HUES48 (cell line): ENCODE data around the gene COL27A1.

Experiments
- H3K27ac ChIP-seq: one replicate; pipeline ENCODE4 v1.7.0; 2013; ENCODE audit warnings: low read depth, low read length, inconsistent platforms
- H3K27me3 ChIP-seq: 2 replicates; pipeline ENCODE4 v1.6.1; 2013; ENCODE audit warnings: mild to moderate bottlenecking, low read length; ENCODE audit not compliant: control insufficient read depth, insufficient read depth
- H3K36me3 ChIP-seq: 2 replicates; pipeline ENCODE4 v1.6.1; 2013; ENCODE audit warnings: low read length; ENCODE audit not compliant: control insufficient read depth, insufficient read depth
- H3K4me1 ChIP-seq: 2 replicates; pipeline ENCODE4 v1.6.1; 2013; ENCODE audit warnings: mild to moderate bottlenecking, low read length; ENCODE audit not compliant: control insufficient read depth, insufficient read depth
- H3K4me3 ChIP-seq: 2 replicates; pipeline ENCODE4 v1.5.1; 2013; ENCODE audit warnings: mild to moderate bottlenecking, low read depth, low read length
- H3K9ac ChIP-seq: 2 replicates; pipeline ENCODE4 v1.6.1; 2013; ENCODE audit warnings: mild to moderate bottlenecking, low read depth, low read length, moderate library complexity
- H3K9me3 ChIP-seq: 2 replicates; pipeline ENCODE4 v1.6.1; 2013; ENCODE audit warnings: low read length; ENCODE audit not compliant: control insufficient read depth, insufficient read depth

Gene COL27A1

DNA sequence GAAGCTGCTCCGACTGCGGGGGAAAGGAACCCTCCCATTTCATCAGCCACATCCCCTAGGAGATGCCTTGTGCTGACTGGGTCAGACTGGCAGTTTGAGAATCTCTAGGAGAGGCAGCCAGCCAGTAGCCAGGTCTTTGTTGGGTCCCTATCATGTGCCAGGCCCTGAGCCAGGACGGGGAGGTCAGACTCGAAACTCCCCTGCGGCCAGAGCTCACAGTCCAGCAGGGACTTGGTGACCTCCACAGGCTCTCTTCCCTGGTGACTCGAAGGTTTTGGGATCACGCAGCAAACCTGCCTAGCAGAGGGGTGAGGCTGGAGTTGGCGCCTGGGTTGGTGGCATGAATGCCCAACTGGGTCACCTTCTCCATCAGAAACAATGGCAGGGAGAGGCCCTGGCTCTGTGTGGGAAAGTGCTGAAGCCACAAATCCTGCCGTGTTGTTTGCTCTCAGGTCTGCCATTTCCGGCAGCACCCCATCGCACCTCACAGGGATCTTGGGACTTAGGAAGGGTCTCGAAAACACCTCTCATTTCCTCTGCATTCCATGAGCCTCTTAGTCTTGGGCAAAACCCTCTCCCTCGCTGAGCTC is 153.1 kb downstream of the COL27A1 start:
- Histone ChIP-seq H3K4me1 (no peaks in the 10 kb centered on the region), H3K9me3 (no peaks in the 10 kb centered on the region), H3K9ac (no peak overlapping the region), H3K4me3 (no peak overlapping the region), H3K27ac (no peak overlapping the region), H3K27me3 (no peaks in the 10 kb centered on the region), H3K36me3 (peaks cover 10% of the 10 kb centered on the region; the same call in 1 of the 2 replicates)

DNA sequence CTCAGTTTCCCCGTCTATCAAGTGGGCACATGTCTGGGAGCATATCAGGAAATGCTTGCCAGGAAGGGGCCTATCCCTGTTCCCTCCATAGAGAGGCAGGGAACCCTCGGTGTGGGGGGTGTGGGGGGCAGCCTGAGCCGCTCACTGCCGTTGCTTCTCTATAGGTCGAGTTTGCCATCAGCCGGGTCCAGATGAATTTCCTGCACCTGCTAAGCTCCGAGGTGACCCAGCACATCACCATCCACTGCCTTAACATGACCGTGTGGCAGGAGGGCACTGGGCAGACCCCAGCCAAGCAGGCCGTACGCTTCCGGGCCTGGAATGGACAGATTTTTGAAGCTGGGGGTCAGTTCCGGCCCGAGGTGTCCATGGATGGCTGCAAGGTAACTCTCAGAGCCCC is 153.8 kb downstream of the COL27A1 start:
- Histone ChIP-seq H3K9ac (no peak overlapping the region), H3K27me3 (no peaks in the 10 kb centered on the region), H3K36me3 (peaks cover 10% of the 10 kb centered on the region; the same call in 1 of the 2 replicates), H3K4me3 (no peak overlapping the region), H3K9me3 (no peaks in the 10 kb centered on the region), H3K27ac (no peak overlapping the region), H3K4me1 (no peaks in the 10 kb centered on the region)

DNA sequence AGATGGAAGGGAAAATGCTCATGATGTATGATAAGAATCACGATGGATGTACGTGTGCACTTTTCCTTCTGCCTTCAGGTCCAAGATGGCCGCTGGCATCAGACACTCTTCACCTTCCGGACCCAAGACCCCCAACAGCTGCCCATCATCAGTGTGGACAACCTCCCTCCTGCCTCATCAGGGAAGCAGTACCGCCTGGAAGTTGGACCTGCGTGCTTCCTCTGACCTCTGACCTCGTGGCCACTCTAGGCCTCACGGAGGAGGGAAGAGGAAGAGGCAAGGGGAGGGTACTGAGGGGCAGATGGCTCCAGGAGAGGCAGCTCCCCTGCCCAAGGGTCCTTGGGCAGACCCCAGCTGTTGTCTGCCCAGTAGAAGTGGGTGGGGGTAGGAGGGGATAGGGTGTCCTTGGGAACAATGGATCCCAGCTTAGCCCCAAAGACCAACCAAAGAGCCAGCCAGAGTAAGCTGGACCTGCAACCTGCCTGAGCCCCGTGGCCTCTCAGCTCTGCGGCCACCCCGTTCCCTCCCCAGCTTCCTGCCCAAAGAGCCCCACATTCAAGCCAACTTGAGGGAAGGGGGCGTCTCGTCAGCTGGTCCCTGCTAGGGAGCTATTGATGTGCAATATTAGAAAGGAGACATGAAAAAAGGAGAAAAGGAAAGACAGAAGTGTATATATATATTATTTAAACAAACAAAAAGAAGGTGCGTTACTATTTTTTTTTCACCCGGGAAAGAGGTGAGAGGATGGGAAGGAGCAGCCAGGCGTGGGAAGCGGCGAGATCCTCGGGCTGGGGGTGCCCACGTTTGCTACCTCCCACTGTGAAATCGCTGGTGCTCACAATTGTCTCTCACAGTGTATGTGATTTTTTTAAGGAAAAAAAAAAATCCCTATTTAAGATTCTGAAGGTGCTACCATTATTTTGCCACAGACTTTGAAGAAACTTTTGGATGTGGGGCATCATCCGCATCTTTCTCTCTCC is 155.4 kb downstream of the COL27A1 start:
- Histone ChIP-seq H3K4me1 (no peaks in the 10 kb centered on the region), H3K9me3 (no peaks in the 10 kb centered on the region), H3K4me3 (no peak overlapping the region), H3K27ac (no peak overlapping the region), H3K27me3 (no peaks in the 10 kb centered on the region), H3K36me3 (peaks cover 10% of the 10 kb centered on the region; the same call in 1 of the 2 replicates), H3K9ac (no peak overlapping the region)

DNA sequence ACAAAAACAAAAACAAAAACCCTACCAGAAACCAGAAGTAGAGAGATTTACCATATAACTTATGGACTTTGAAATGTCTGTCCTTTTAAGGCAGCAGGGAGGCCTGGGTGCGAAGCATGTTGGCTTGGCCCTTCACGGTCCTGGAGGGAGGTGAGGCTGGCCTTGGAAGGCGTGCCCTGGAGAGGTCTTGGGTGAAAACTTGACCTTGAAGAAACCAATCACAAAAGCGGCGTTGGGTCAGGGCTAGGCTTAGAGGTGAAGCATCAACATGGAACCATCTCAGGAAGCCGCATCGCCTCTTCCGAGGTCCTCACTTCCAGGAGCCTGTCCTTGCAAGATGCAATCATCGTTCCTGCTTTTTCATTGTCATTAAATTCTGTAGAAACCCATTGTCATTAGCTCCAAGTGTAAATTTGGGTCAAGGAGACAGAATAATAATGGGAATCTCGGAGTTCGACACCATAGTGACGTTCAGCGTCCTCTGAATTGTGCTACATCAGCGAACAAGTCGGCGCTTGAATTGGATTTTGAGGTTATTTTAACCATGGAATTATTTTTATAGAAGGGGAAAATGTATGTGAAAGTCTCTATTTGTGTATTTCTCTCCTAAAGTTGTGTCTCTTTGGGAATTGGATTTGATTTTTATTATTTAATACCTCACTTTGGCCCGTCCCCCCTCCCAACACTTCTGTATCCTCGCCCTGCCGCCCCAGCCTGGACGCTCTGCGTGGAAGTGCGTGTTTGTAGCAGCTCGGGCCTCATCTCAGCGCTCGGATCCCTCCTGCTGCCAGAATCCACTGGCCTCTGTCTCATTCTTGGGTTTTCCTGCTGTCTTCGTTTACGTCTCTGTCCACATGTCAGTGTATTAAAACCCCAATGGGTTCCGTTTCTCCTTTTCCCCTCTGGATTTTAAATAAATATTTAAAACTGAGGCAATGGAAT is 156.5 kb downstream of the COL27A1 start:
- H3K9ac ChIP-seq = no peak overlapping the region
- H3K4me3 ChIP-seq = no peak overlapping the region
- H3K4me1 ChIP-seq = no peaks in the 10 kb centered on the region
- H3K27me3 ChIP-seq = no peaks in the 10 kb centered on the region
- H3K9me3 ChIP-seq = no peaks in the 10 kb centered on the region
- H3K36me3 ChIP-seq = peaks cover 10% of the 10 kb centered on the region; the same call in 1 of the 2 replicates
- H3K27ac ChIP-seq = no peak overlapping the region

DNA sequence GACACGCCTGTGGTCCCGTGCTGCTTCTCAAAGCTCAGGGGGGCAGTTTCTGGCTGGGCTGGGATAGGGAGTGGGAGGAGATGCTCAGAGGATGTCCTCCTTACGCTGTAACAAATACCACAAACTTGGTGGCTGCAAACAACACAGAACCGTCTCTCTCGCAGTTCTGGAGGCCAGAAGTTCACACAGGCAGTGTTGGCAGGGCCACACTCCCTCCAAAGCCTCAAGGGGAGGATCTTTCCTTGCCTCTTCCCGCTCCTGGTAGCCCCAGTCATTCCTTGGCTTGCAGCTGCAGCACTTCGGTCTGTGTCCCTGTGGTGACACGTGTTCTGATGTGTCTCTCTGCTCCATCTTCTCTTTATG is 157.2 kb downstream of the COL27A1 start:
- no peak overlapping the region for H3K9ac ChIP-seq
- H3K27ac ChIP-seq = no peak overlapping the region
- no peaks in the 10 kb centered on the region for H3K9me3 ChIP-seq

DNA sequence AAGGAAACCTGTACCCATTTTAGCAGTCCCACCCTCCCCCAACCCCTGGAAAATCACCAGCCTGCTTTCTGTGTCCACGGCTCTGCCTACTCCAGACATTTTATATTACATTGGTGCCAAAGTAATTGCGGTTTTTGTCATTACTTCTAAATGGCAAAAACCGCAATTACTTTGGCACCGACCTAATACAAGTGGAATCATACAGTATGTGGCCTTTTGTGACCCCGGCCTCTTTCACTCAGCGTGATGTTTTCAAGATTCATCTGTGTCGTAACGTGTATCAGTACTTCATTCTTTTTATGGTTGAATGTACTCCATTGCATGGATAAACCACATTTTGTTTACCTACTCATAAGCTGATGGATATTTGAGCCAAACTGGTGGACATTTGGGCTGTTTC is 157.8 kb downstream of the COL27A1 start:
- no peak overlapping the region for H3K27ac ChIP-seq
- no peak overlapping the region for H3K4me3 ChIP-seq

More for the DNA sequence above, 157.2 kb downstream of the COL27A1 start:
- no peaks in the 10 kb centered on the region for H3K27me3 ChIP-seq
- H3K4me3 ChIP-seq = no peak overlapping the region
- peaks cover 10% of the 10 kb centered on the region; the same call in 1 of the 2 replicates for H3K36me3 ChIP-seq
- no peaks in the 10 kb centered on the region for H3K4me1 ChIP-seq

DNA sequence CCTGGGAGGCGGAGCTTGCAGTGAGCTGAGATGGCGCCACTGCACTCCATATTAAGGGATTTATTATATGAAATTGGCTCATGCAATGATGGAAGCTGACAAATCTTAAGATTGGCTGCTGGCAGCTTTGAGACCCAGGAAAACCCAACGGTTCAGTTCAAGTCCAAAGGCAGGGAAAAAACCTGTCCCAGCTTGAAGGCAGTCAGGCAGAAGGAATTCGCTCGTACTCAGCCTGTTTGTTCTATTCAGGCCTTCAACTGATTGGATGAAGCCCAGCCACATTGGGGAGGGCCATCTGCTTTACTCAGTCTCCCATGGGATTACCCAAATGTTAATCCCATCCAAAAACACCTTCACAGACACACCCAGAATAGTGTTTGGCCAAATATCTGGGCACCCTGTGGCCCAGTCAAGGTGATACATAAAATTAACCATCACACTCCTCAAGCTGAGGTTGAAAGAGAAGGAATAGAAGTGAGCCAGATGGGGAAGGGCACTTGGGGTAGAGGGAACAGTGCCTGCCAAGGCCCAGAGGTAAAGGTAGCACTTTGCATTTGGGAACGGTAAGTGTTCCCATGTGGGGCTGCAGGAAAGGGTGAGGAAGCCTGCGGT is 159.0 kb downstream of the COL27A1 start:
- Histone ChIP-seq H3K4me1 (no peaks in the 10 kb centered on the region), H3K4me3 (no peak overlapping the region), H3K36me3 (peaks cover 4% of the 10 kb centered on the region; the same call in 1 of the 2 replicates), H3K27ac (no peak overlapping the region), H3K9me3 (no peaks in the 10 kb centered on the region), H3K9ac (no peak overlapping the region), H3K27me3 (no peaks in the 10 kb centered on the region)

More for the DNA sequence above, 157.8 kb downstream of the COL27A1 start:
- Histone ChIP-seq H3K9me3 (no peaks in the 10 kb centered on the region), H3K9ac (no peak overlapping the region), H3K36me3 (peaks cover 4% of the 10 kb centered on the region; the same call in 1 of the 2 replicates), H3K4me1 (no peaks in the 10 kb centered on the region), H3K27me3 (no peaks in the 10 kb centered on the region)

DNA sequence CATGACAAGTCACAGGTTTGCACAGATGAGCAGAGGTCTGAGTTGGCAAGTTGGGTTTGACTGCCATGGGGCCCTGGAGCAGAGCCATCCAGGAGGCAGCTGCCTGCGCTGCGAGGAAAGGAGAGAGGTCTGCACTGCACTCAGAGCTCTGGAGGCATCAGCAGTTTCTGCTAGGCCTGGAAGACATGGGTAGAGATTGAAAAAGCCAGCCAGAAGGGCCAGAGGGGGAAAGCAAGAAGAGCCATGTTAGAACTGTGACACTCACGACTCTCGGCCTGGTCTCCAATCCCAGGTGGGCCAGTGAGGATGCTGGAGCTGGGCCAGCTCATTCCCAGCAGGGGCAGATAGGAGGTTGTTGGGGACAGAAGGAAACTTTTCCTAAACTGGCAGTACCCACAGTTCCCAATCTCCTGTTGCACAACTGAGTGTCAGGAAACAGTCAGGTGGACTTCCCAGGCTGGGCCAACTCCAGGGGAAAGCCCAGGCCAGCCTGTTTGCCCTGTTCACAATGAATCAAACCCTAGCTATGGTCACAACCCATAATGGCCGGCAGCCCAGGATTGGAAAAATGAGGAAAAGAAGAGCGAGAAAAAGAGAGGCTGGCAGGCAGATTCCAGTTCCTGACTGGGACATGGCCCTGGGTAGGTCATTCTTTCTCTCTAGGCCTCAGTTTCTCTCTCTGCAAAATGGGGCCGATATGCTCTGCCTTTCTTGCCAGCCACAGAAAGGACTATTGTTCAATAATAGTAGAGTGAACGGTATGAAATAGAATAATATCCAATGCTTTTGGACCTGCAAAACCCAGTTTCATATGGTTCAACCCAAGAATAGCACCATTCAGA is 159.8 kb downstream of the COL27A1 start:
- no peak overlapping the region for H3K27ac ChIP-seq
- H3K4me3 ChIP-seq = no peak overlapping the region
- H3K9me3 ChIP-seq = no peaks in the 10 kb centered on the region
- H3K4me1 ChIP-seq = no peaks in the 10 kb centered on the region
- H3K27me3 ChIP-seq = no peaks in the 10 kb centered on the region
- H3K9ac ChIP-seq = no peak overlapping the region
- H3K36me3 ChIP-seq = peaks cover 4% of the 10 kb centered on the region; the same call in 1 of the 2 replicates

DNA sequence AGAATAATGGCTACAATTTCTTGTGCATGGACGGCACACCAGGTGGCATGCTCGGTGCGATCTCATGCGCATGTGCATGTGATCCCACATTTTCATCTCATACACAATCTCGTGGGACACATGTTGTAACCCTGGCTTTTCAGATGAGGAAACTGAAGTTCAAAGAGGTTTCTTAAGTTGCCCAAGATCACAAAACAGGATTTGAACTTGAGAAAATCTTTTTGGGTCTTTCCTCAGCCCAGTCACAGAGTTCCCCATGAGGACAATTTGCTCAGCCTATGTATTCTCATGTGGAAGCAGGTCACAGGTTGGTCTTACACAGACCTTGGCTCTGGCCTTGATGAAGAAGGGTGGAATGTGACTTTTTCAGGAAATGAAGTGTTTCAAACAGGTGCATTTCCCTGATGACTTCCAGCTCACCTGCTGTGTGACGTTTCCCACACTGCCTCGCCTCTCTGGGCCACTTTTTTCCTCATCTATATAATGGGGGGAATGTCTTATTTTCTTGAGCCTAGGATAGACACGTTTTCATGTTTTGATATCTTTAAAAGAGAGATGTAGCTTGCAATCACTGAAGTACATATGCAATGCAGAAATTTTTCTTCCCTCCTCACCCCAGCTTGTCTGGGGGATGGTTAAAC is 160.5 kb downstream of the COL27A1 start:
- H3K27ac ChIP-seq = no peak overlapping the region
- H3K27me3 ChIP-seq = no peaks in the 10 kb centered on the region
- no peaks in the 10 kb centered on the region for H3K9me3 ChIP-seq
- H3K4me3 ChIP-seq = no peak overlapping the region
- no peaks in the 10 kb centered on the region for H3K4me1 ChIP-seq
- no peak overlapping the region for H3K9ac ChIP-seq
- H3K36me3 ChIP-seq = no peaks in the 10 kb centered on the region
